HG03095 (cell line): ENCODE measurements around the gene ENPP6.
A peak's percentile ranks its signal among the peaks of the same experiment; 100 is the strongest.

Source experiments
- ATAC-seq: cut with Tn5 transposase; IDR thresholded peaks from one replicate; pipeline ENCODE4 v1.9.1; 2021; ENCODE audit warnings: moderate library complexity; ENCODE audit not compliant: unreplicated experiment

Gene ENPP6

GRCh38 chr4:184217634-184218033 is at the start of gene ENPP6:
Gene ENPP6, minus strand, starts transcription at chr4:184217873. Its CDS starts 54 bp downstream, at chr4:184217819.
- ATAC-seq, result no peak

GRCh38 chr4:184267206-184267608 is 49.5 kb upstream of the ENPP6 start:
- ATAC-seq, result no peak

GRCh38 chr4:184265546-184266351 is 48.1 kb upstream of the ENPP6 start:
- ATAC-seq, result peak; percentile 26

- ATAC-seq, result peak; percentile 31
These were observed 46.4 kb upstream of the ENPP6 start for GRCh38 chr4:184263910-184264732.

- no peak for ATAC-seq
These were observed 45.8 kb upstream of the ENPP6 start for GRCh38 chr4:184263461-184263860.

GRCh38 chr4:184262901-184263300 is 45.2 kb upstream of the ENPP6 start:
- no peak for ATAC-seq

GRCh38 chr4:184261246-184261645 is 43.6 kb upstream of the ENPP6 start:
- no peak for ATAC-seq

- ATAC-seq, result no peak
These were observed 42.2 kb upstream of the ENPP6 start for GRCh38 chr4:184259866-184260265.

- no peak for ATAC-seq
These were observed 41.4 kb upstream of the ENPP6 start for GRCh38 chr4:184259081-184259480.

GRCh38 chr4:184255871-184256642 is 38.4 kb upstream of the ENPP6 start:
- ATAC-seq, result no peak

GRCh38 chr4:184255361-184255760 is 37.7 kb upstream of the ENPP6 start:
- no peak for ATAC-seq

GRCh38 chr4:184253072-184253420 is 35.4 kb upstream of the ENPP6 start:
- no peak for ATAC-seq

GRCh38 chr4:184252136-184253071 is 34.7 kb upstream of the ENPP6 start:
- ATAC-seq, result no peak

GRCh38 chr4:184251670-184251980 is 34.0 kb upstream of the ENPP6 start:
- ATAC-seq, result no peak

- ATAC-seq, result no peak
These were observed 33.4 kb upstream of the ENPP6 start for GRCh38 chr4:184250795-184251669.

GRCh38 chr4:184248216-184248615 is 30.5 kb upstream of the ENPP6 start:
- ATAC-seq, result no peak

GRCh38 chr4:184247421-184247820 is 29.7 kb upstream of the ENPP6 start:
- ATAC-seq, result no peak

GRCh38 chr4:184246426-184246825 is 28.8 kb upstream of the ENPP6 start:
- no peak for ATAC-seq

- ATAC-seq, result no peak
These were observed 20.5 kb upstream of the ENPP6 start for GRCh38 chr4:184238072-184238745.
